ENCODE results near the gene GNG13. TPM values are rescaled to one million over a fixed set of nuclear protein-coding genes. Genes with fewer than 3 reads are reported as not detected.

The GNG13 gene
- total and polyA plus RNA-seq, 9 of the 15 experiments (the other 6 are each of a cell fraction or from before 2014, with no cell fraction given) = not detected

DNA sequence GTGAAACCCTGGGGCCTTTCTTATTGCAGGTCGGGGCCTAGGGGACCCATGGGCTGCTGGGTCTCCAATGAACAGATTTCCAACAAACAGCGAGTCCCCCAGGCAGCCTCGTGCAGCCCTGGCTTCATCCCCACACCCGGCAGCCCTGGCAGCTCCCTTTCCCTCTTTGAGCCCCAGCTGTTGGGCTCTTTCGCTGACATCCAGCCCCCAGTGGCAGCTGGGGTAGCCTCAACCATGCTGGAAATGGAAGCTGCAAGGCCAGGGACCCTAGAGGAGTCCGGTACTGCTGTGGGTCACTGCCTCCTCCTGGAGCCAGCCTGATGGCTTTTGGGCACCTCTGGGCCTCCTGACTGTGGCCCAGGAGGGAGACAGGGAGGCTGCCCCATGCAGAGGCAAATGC lies 18.3 kb downstream of the GNG13 start:
- in situ Hi-C loops (cut with MboI) = no loop called here
- POLR2A ChIA-PET = interaction anchor here (1.0 to 2.9 kb wide), 2 partner anchors 10 to 14 kb away, joined by 4 to 11 read pairs; no protein-coding TSS in a partner anchor
- FAIRE-seq = no peak
- Histone ChIP-seq H3K9ac (ENCODE audit: insufficient read depth in 1 of 2, low read depth in 2 of 2, low read length in 2 of 2) (peak overlapping the region in 1 of 2 experiments; percentile 4; a peak in 1 of 4 replicates), H3K4me3 (no peak overlapping the region), H3K9me1 (ENCODE audit: control insufficient read depth, insufficient read depth, low read length) (no peaks in the 10 kb centered on the region), H3K36me3 (ENCODE audit: control insufficient read depth, insufficient read depth, low read length) (peaks cover 27% of the 10 kb centered on the region; the same call in 2 of the 3 replicates), H3K4me1 (replicated peaks in 1 of 2; ENCODE audit: control insufficient read depth in 2 of 2, insufficient read depth in 2 of 2, low read length in 2 of 2) (peaks cover 7 to 87% of the 10 kb centered on the region in 2 experiments; a peak in 4 of 5 replicates), H3K27ac (ENCODE audit: extremely low read depth, low read depth, low read length) (no peak overlapping the region), H3K27me3 (ENCODE audit: control insufficient read depth in 2 of 2, insufficient read depth in 2 of 2, low read length in 2 of 2) (peaks cover 0 to 11% of the 10 kb centered on the region in 2 experiments; a peak in 2 of 5 replicates), H4K20me1 (replicated peaks; ENCODE audit: control insufficient read depth, insufficient read depth, low read length) (peaks cover 10% of the 10 kb centered on the region), H3K9me3 (replicated peaks; ENCODE audit: control insufficient read depth, insufficient read depth, low read depth, low read length) (no peaks in the 10 kb centered on the region), H3K4me2 (ENCODE audit: insufficient read depth, low read length) (no peak overlapping the region), H3K79me2 (ENCODE audit: control insufficient read depth, insufficient read depth, low read length) (peaks cover 3% of the 10 kb centered on the region), H2AFZ (ENCODE audit: low read depth, low read length) (no peak overlapping the region)
- CTCF ChIA-PET (ENCODE audit: low intra/inter-chr PET ratio) = no interaction called here
- no peak for DNase-seq (ENCODE audit: extremely low read depth in 1 of 4, low spot score in 3 of 4)
- BruUV-seq (replicated peaks) = no TSS peak
- intact Hi-C loops (cut with micrococcal nuclease) = no loop called here
- WGBS (ENCODE audit: insufficient coverage, low coverage, missing lambda C conversion rate) = 10% methylated on average over 6 of the region's 6 CpGs
- ATAC-seq = no peak
- no peak for TF ChIP-seq FOSL1 (tag; conservative IDR thresholded peaks at IDR 0.05)
- TF ChIP-seq EHMT2 (IDR thresholded peaks at IDR 0.05) = no peak
- no peak for TF ChIP-seq CHD4 (IDR thresholded peaks at IDR 0.05; ENCODE audit: insufficient read depth, insufficient replicate concordance, low read depth, low read length, poor library complexity, severe bottlenecking)
- TF ChIP-seq PRPF4 (IDR thresholded peaks at IDR 0.05; ENCODE audit: insufficient read depth, low read depth, low read length, poor library complexity, severe bottlenecking) = no peak
- no peak for TF ChIP-seq RBFOX2 (IDR thresholded peaks at IDR 0.05; ENCODE audit: low read depth, low read length)
- no peak for TF ChIP-seq MAZ (CRISPR knock-in tag; conservative IDR thresholded peaks at IDR 0.05 in 1 of 2, IDR thresholded peaks at IDR 0.05 in 1 of 2)
- TF ChIP-seq BRD4 (IDR thresholded peaks at IDR 0.05) = no peak
- no peak for TF ChIP-seq ELF4 (CRISPR knock-in tag; IDR thresholded peaks at IDR 0.05)
- no peak for TF ChIP-seq ERF (CRISPR knock-in tag; IDR thresholded peaks at IDR 0.05)
- TF ChIP-seq PTBP1 (IDR thresholded peaks at IDR 0.05; ENCODE audit: low read depth, low read length) = no peak
- TF ChIP-seq ZBTB8A (IDR thresholded peaks at IDR 0.05; ENCODE audit: partially characterized antibody) = no peak
- TF ChIP-seq ZNF146 (CRISPR knock-in tag; IDR thresholded peaks at IDR 0.05; ENCODE audit: unreplicated experiment) = no peak

All from K562 (cell line).